A549 treated with CpdA at 1 μM for 4 hours (cell line): ENCODE results near the gene NUP133. TPM values are rescaled to one million over a fixed set of nuclear protein-coding genes. Genes with fewer than 3 reads are reported as not detected.

Source experiments
- total RNA-seq: library from RNA; stranded (reverse); fragments of 200-300 nt; extraction: Qiagen RNA extraction; gene quantifications from 5 replicates; pipeline ENCODE4 v1.2.3, GENCODE V29; 2022; ENCODE audit warnings: low read depth

The NUP133 gene
- total RNA-seq, result 18.8 to 26.8 TPM (median 23.2 TPM) in 5 replicates

GRCh38 chr1:229507951-229508822, at the start of gene NUP133:
NUP133 (minus strand) TSS chr1:229508341; CDS start chr1:229508249, 92 bp downstream.

GRCh38 chr1:229434005-229434640, 74.0 kb downstream of the NUP133 start, which contains the start of gene ACTA1:
ACTA1 (minus strand) TSS chr1:229434094; CDS start chr1:229433115, 979 bp downstream.

Other genes with a start within 250 kb of the NUP133 start
- gene RAB4A, start 237.2 kb downstream of the NUP133 start, total RNA-seq, result 39.1 to 46.0 TPM (median 44.6 TPM) in 5 replicates
- 4.9 to 7.1 TPM (median 5.7 TPM) in 5 replicates for gene CCSAP, start 165.3 kb downstream of the NUP133 start, total RNA-seq
- 0.13 to 0.23 TPM (median 0.23 TPM) in 3 of 5 replicates, not detected in the others for gene ACTA1, start 74.2 kb downstream of the NUP133 start, total RNA-seq
- gene ABCB10, start 50.4 kb upstream of the NUP133 start, total RNA-seq, result 15.3 to 19.6 TPM (median 18.0 TPM) in 5 replicates
- 19.5 to 21.9 TPM (median 21.2 TPM) in 5 replicates for gene TAF5L, start 117.8 kb upstream of the NUP133 start, total RNA-seq
- 14.2 to 16.0 TPM (median 14.6 TPM) in 5 replicates for gene URB2, start 117.9 kb upstream of the NUP133 start, total RNA-seq